H9 (cell line): ENCODE results near the gene OR8B4. TPM values are rescaled to one million over a fixed set of nuclear protein-coding genes. Genes with fewer than 3 reads are reported as not detected.

ENCODE experiments used
- DNase-seq: peaks from one replicate; pipeline ENCODE4 v3.0.0-alpha.2; 2017
- H2AFZ ChIP-seq: one replicate; pipeline ENCODE4 v1.6.1; 2013; ENCODE audit warnings: mild to moderate bottlenecking, low read length, control low read depth, moderate library complexity
- H2AK5ac ChIP-seq: 2 replicates; pipeline ENCODE4 v1.6.1; 2013; ENCODE audit warnings: low read length, control low read depth, mixed read lengths; ENCODE audit not compliant: insufficient read length
- H2BK120ac ChIP-seq: one replicate; pipeline ENCODE4 v1.6.1; 2013; ENCODE audit warnings: low read depth, mild to moderate bottlenecking, low read length, control low read depth, inconsistent platforms; ENCODE audit not compliant: poor library complexity, severe bottlenecking
- H2BK12ac ChIP-seq: 2 replicates; pipeline ENCODE4 v1.6.1; 2013; ENCODE audit warnings: low read length, control low read depth, mixed read lengths, low read depth; ENCODE audit not compliant: insufficient read length
- H2BK15ac ChIP-seq: 2 replicates; pipeline ENCODE4 v1.6.1; 2013; ENCODE audit warnings: low read depth, low read length, control low read depth
- H2BK20ac ChIP-seq: one replicate; pipeline ENCODE4 v1.6.1; 2013; ENCODE audit warnings: low read depth, mild to moderate bottlenecking, low read length, control low read depth, inconsistent platforms; ENCODE audit not compliant: poor library complexity, severe bottlenecking
- H2BK5ac ChIP-seq: 2 replicates; pipeline ENCODE4 v1.6.1; 2013; ENCODE audit warnings: low read length, control low read depth, mixed read lengths; ENCODE audit not compliant: insufficient read length
- H3K14ac ChIP-seq: 2 replicates; pipeline ENCODE4 v1.6.1; 2013; ENCODE audit warnings: low read length, control low read depth; ENCODE audit not compliant: insufficient read depth
- H3K18ac ChIP-seq: 2 replicates; pipeline ENCODE4 v1.6.1; 2013; ENCODE audit warnings: low read depth, mild to moderate bottlenecking, mixed read lengths, low read length, control low read depth; ENCODE audit not compliant: insufficient read length
- H3K23ac ChIP-seq: 2 replicates; pipeline ENCODE4 v1.6.1; 2013; ENCODE audit warnings: low read length, control low read depth, mixed read lengths, low read depth; ENCODE audit not compliant: insufficient read length
- H3K23me2 ChIP-seq: 2 replicates; pipeline ENCODE4 v1.6.1; 2013; ENCODE audit warnings: low read depth, mild to moderate bottlenecking, mixed read lengths, low read length, control low read depth; ENCODE audit not compliant: insufficient read length, poor library complexity, severe bottlenecking
- H3K27ac ChIP-seq: 2 replicates; pipeline ENCODE4 v1.5.1; 2013; ENCODE audit warnings: low read length, control low read depth, mixed read lengths, low read depth; ENCODE audit not compliant: insufficient read length
- H3K27me3 ChIP-seq: 2 replicates; pipeline ENCODE4 v1.6.1; 2013; ENCODE audit warnings: low read length, control low read depth, inconsistent platforms; ENCODE audit not compliant: insufficient read depth
- H3K4ac ChIP-seq: 2 replicates; pipeline ENCODE4 v1.6.1; 2013; ENCODE audit warnings: low read depth, mild to moderate bottlenecking, control low read depth, inconsistent platforms, low read length, moderate library complexity
- H3K4me1 ChIP-seq: 2 replicates; pipeline ENCODE4 v1.6.1; 2013; ENCODE audit warnings: low read length, control low read depth, inconsistent platforms; ENCODE audit not compliant: insufficient read depth
- H3K4me2 ChIP-seq: 2 replicates; pipeline ENCODE4 v1.6.1; 2013; ENCODE audit warnings: low read length, control low read depth, mixed read lengths; ENCODE audit not compliant: insufficient read length, insufficient read depth
- H3K56ac ChIP-seq: 2 replicates; pipeline ENCODE4 v1.6.1; 2013; ENCODE audit warnings: low read depth, mild to moderate bottlenecking, mixed read lengths, low read length, control low read depth; ENCODE audit not compliant: insufficient read length
- H3K79me1 ChIP-seq: 2 replicates; pipeline ENCODE4 v1.6.1; 2013; ENCODE audit warnings: low read depth, mild to moderate bottlenecking, moderate library complexity, low read length, control low read depth, inconsistent platforms; ENCODE audit not compliant: insufficient read depth, poor library complexity, severe bottlenecking
- H3K79me2 ChIP-seq: 2 replicates; pipeline ENCODE4 v1.6.1; 2013; ENCODE audit warnings: low read length, control low read depth, inconsistent platforms; ENCODE audit not compliant: insufficient read depth
- H3K9ac ChIP-seq: 2 replicates; pipeline ENCODE4 v1.6.1; 2013; ENCODE audit warnings: low read length, control low read depth, mixed read lengths; ENCODE audit not compliant: insufficient read length; ENCODE audit errors: extremely low read depth
- H3K9me3 ChIP-seq: one replicate; pipeline ENCODE4 v1.6.1; 2013; ENCODE audit warnings: low read depth, low read length, inconsistent platforms; ENCODE audit not compliant: control insufficient read depth
- H3T11ph ChIP-seq: one replicate; pipeline ENCODE4 v1.6.1; 2013; ENCODE audit warnings: mild to moderate bottlenecking, low read length, control low read depth, inconsistent platforms
- H4K20me1 ChIP-seq: one replicate; pipeline ENCODE4 v1.6.1; 2013; ENCODE audit not compliant: control insufficient read depth, insufficient read length, insufficient read depth
- H4K5ac ChIP-seq: 2 replicates; pipeline ENCODE4 v1.6.1; 2013; ENCODE audit warnings: low read depth, mild to moderate bottlenecking, mixed read lengths, low read length, control low read depth; ENCODE audit not compliant: insufficient read length
- H4K8ac ChIP-seq: replicated peaks from 2 replicates; pipeline ENCODE4 v1.6.1; 2013; ENCODE audit warnings: low read length, control low read depth, mixed read lengths, low read depth; ENCODE audit not compliant: insufficient read length
- H4K91ac ChIP-seq: 2 replicates; pipeline ENCODE4 v1.6.1; 2013; ENCODE audit warnings: low read depth, mild to moderate bottlenecking, moderate library complexity, mixed read lengths, low read length, control low read depth; ENCODE audit not compliant: insufficient read length
- H3K27ac Mint-ChIP-seq, 3 experiments: 2 replicates in 2 of 3; 3 replicates in 1 of 3; pipeline ENCODE4 v1.8.0; 2020 to 2021; ENCODE audit warnings: mixed read lengths in 3 of 3, mild to moderate bottlenecking in 1 of 3, moderate library complexity in 1 of 3
- H3K27me3 Mint-ChIP-seq: 2 replicates; pipeline ENCODE4 v1.8.0; 2021; ENCODE audit warnings: low read depth, mild to moderate bottlenecking, moderate library complexity, mixed read lengths
- H3K36me3 Mint-ChIP-seq, 3 experiments: 2 replicates in 2 of 3; 3 replicates in 1 of 3; pipeline ENCODE4 v1.8.0; 2020 to 2021; ENCODE audit warnings: low read depth in 3 of 3, mixed read lengths in 3 of 3; ENCODE audit not compliant: insufficient read depth in 1 of 3
- H3K4me1 Mint-ChIP-seq, 2 experiments: 2 replicates each; pipeline ENCODE4 v1.8.0; 2020; ENCODE audit warnings: mixed read lengths in 2 of 2
- H3K4me3 Mint-ChIP-seq, 2 experiments: 2 replicates in 1 of 2; 3 replicates in 1 of 2; pipeline ENCODE4 v1.8.0; 2020 to 2021; ENCODE audit warnings: mild to moderate bottlenecking in 2 of 2, mixed read lengths in 2 of 2, moderate library complexity in 1 of 2
- H3K9me3 Mint-ChIP-seq, 2 experiments: 2 replicates in 1 of 2; 3 replicates in 1 of 2; pipeline ENCODE4 v1.8.0; 2020; ENCODE audit warnings: mild to moderate bottlenecking in 2 of 2, mixed read lengths in 2 of 2, moderate library complexity in 1 of 2
- CTCF ChIP-seq: fragments of 200-600 bp; sonication (generic); conservative IDR thresholded peaks from 3 replicates; pipeline ENCODE4 v1.8.0; 2021; ENCODE audit warnings: antibody characterized with exemption, mild to moderate bottlenecking
- WGBS: extraction: QIAGEN DNeasy Blood & Tissue Kit; methylation state at CpG from one replicate; pipeline ENCODE4 v1.1.7; 2013; ENCODE audit warnings: missing lambda C conversion rate, low lambda C conversion rate, mixed read lengths; ENCODE audit not compliant: insufficient read length; ENCODE audit errors: extremely low coverage; 5-methylcytosine and 5-hydroxymethylcytosine counted together
- total RNA-seq: library from RNA; stranded (reverse); gene quantifications from 2 replicates; pipeline ENCODE4 v1.2.1, GENCODE V29; 2021

Gene OR8B4
- total RNA-seq, 1 experiment from 2014 or later = not detected

- H3K27ac ChIP-seq = no peak overlapping the region
- no peak overlapping the region for H2BK20ac ChIP-seq
- H3K4ac ChIP-seq = no peak overlapping the region
- no peak overlapping the region for H2AK5ac ChIP-seq
- H3K23ac ChIP-seq = no peak overlapping the region
- DNase-seq = no peak
- no peaks in the 10 kb centered on the region for H3K79me1 ChIP-seq
- WGBS = no CpG with 5 or more reads among the region's 2 CpGs
- H3K23me2 ChIP-seq = no peaks in the 10 kb centered on the region
- H3K9me3 ChIP-seq = no peaks in the 10 kb centered on the region
- Mint-ChIP-seq H3K36me3 (no peaks in the 10 kb centered on the region), H3K27me3 (peaks cover 4% of the 10 kb centered on the region), H3K4me1 (peaks cover 3 to 7% of the 10 kb centered on the region in 2 experiments; a peak in 3 of 4 replicates), H3K4me3 (no peak overlapping the region), H3K9me3 (no peaks in the 10 kb centered on the region), H3K27ac (no peak overlapping the region)
- no peak overlapping the region for H2BK12ac ChIP-seq
- H3T11ph ChIP-seq = no peak overlapping the region
- no peak overlapping the region for H2BK15ac ChIP-seq
- H2BK5ac ChIP-seq = no peak overlapping the region
- H4K20me1 ChIP-seq = no peaks in the 10 kb centered on the region
- no peak overlapping the region for H4K91ac ChIP-seq
- H2AFZ ChIP-seq = no peak overlapping the region
- H3K14ac ChIP-seq = no peak overlapping the region
- no peak for TF ChIP-seq CTCF
- no peak overlapping the region for H3K4me2 ChIP-seq
- H3K56ac ChIP-seq = no peak overlapping the region
- H3K79me2 ChIP-seq = no peaks in the 10 kb centered on the region
- H3K9ac ChIP-seq = no peak overlapping the region
- no peaks in the 10 kb centered on the region for H3K27me3 ChIP-seq
- H2BK120ac ChIP-seq = no peak overlapping the region
- H4K8ac ChIP-seq = no peak overlapping the region
- no peak overlapping the region for H3K18ac ChIP-seq
- H4K5ac ChIP-seq = no peak overlapping the region
- H3K4me1 ChIP-seq = no peaks in the 10 kb centered on the region
These were observed 18.2 kb upstream of the OR8B4 start for GRCh38 chr11:124442847-124443246.
